Lung (tissue), 12 donors: Measurements from ENCODE around the gene CCDC80. TPM values are rescaled to one million over a fixed set of nuclear protein-coding genes. Genes with fewer than 3 reads are reported as not detected.

Source experiments
- ATAC-seq: fragments of 200-7000 bp; cut with Tn5 transposase; one replicate; pipeline ENCODE4 v1.9.1; 2020; ENCODE audit warnings: moderate number of reproducible peaks; ENCODE audit not compliant: insufficient read depth, low FRiP score
- DNase-seq, 3 donors: peaks; one replicate each; pipeline ENCODE4 v3.0.0-alpha.2; 2013 to 2017
- H3K27ac ChIP-seq, 2 donors: one replicate each; pipeline ENCODE4 v1.5.1; 2013; ENCODE audit warnings: mild to moderate bottlenecking in 2 of 2, moderate library complexity in 2 of 2, control low read depth in 1 of 2, inconsistent platforms in 1 of 2, low read depth in 1 of 2, low read length in 1 of 2
- H3K27me3 ChIP-seq, 3 donors: one replicate each; pipeline ENCODE4 v1.5.1; 2013; ENCODE audit warnings: low read length in 2 of 3; ENCODE audit not compliant: control insufficient read depth in 3 of 3, insufficient read depth in 3 of 3
- H3K36me3 ChIP-seq, 4 donors: one replicate each; pipeline ENCODE4 v1.5.1; 2013; ENCODE audit warnings: low read length in 4 of 4, mild to moderate bottlenecking in 1 of 4, moderate library complexity in 1 of 4; ENCODE audit not compliant: control insufficient read depth in 4 of 4, insufficient read depth in 4 of 4
- H3K4me1 ChIP-seq, 5 donors: one replicate each; pipeline ENCODE4 v1.5.1; 2013; ENCODE audit warnings: low read length in 5 of 5, mild to moderate bottlenecking in 2 of 5, moderate library complexity in 1 of 5; ENCODE audit not compliant: control insufficient read depth in 5 of 5, insufficient read depth in 5 of 5
- H3K4me3 ChIP-seq: one replicate; pipeline ENCODE4 v1.5.1; 2013; ENCODE audit warnings: mild to moderate bottlenecking, control low read depth, moderate library complexity
- H3K9ac ChIP-seq, 2 donors: one replicate each; pipeline ENCODE4 v1.5.1; 2013; ENCODE audit warnings: low read length in 2 of 2, control low read depth in 1 of 2; ENCODE audit not compliant: insufficient read depth in 1 of 2
- H3K9me3 ChIP-seq, 4 donors: one replicate each; pipeline ENCODE4 v1.5.1; 2013; ENCODE audit warnings: low read length in 3 of 4, mild to moderate bottlenecking in 1 of 4, moderate library complexity in 1 of 4; ENCODE audit not compliant: control insufficient read depth in 4 of 4, insufficient read depth in 3 of 4
- WGBS, 2 donors: extraction: QIAGEN DNeasy Blood & Tissue Kit; methylation state at CpG; one replicate each; pipeline ENCODE4 v1.1.7; 2013; 5-methylcytosine and 5-hydroxymethylcytosine counted together
- polyA plus RNA-seq, 2 donors: library from polyadenylated mRNA; stranded (reverse); fragments of 200-250 nt; gene quantifications; one replicate each; pipeline ENCODE4 v1.2.1, GENCODE V29; 2013
- total RNA-seq, 2 donors: library from RNA; depleted of rRNA in 1 of 2; stranded (reverse); fragments of >200 nt in 1 of 2; gene quantifications; one replicate each; pipeline ENCODE4 v1.2.1, GENCODE V29; 2014 to 2021
- TF ChIP-seq, protein P1 (sequence below): IDR thresholded peaks from 2 replicates; pipeline ENCODE4 v1.5.1; 2012; ENCODE audit warnings: mild to moderate bottlenecking; ENCODE audit errors: control extremely low read depth, extremely low read depth
- donor health status: control.
- donor health status: control.
- donor health status: Bipolar disorder and iron deficiency.
- donor health status: healthy.
- donor health status: DM: yes; HTN: yes; CAD: no.

The CCDC80 gene
- total and polyA plus RNA-seq, 4 donors, result 19.0 to 63.3 (median 29.3) TPM

DNA sequence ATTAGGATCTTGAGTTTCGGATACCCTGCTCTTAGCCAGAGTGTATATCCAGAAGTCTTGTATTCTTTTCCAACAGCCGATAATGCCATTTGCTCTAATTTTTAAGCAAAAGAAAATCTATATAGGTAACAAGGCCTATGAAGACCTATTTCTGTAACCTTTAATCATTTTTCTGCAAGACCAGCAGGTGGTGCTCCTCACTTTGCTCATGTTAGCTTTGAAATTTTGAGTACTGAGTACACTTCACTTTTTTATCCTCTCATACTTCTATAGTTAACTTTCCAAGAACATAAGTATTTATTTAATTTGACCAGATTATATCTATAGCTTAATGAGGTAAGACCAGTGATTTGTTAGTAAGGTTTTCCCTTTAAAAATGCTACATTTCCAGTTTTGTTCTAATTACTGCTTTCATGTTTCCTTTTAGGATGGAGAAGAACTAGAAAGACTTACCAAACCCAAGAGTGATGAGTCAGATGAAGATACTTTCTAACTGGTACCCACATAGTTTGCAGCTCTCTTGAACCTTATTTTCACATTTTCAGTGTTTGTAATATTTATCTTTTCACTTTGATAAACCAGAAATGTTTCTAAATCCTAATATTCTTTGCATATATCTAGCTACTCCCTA, 58.6 kb downstream of the CCDC80 start:
- ATAC-seq (no peak), DNase-seq (peak; percentile 49 to 86 (median 70))
- H3K9me3 ChIP-seq, result no peaks in the 10 kb centered on the region
- no peak overlapping the region for H3K27ac ChIP-seq
- no peaks in the 10 kb centered on the region for H3K27me3 ChIP-seq
- 82 to 88% methylated on average over 2 of the region's 2 CpGs for WGBS, 2 donors
- H3K9ac ChIP-seq, result no peak overlapping the region
- H3K36me3 ChIP-seq, result peaks cover 7 to 46% (median 14%) of the 10 kb centered on the region in 4 donors
- TF ChIP-seq, protein P1, sequence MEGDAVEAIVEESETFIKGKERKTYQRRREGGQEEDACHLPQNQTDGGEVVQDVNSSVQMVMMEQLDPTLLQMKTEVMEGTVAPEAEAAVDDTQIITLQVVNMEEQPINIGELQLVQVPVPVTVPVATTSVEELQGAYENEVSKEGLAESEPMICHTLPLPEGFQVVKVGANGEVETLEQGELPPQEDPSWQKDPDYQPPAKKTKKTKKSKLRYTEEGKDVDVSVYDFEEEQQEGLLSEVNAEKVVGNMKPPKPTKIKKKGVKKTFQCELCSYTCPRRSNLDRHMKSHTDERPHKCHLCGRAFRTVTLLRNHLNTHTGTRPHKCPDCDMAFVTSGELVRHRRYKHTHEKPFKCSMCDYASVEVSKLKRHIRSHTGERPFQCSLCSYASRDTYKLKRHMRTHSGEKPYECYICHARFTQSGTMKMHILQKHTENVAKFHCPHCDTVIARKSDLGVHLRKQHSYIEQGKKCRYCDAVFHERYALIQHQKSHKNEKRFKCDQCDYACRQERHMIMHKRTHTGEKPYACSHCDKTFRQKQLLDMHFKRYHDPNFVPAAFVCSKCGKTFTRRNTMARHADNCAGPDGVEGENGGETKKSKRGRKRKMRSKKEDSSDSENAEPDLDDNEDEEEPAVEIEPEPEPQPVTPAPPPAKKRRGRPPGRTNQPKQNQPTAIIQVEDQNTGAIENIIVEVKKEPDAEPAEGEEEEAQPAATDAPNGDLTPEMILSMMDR, result peak; percentile 33
- no peak overlapping the region for H3K4me3 ChIP-seq
- peaks cover 0 to 7% (median 0%) of the 10 kb centered on the region in 5 donors for H3K4me1 ChIP-seq

DNA sequence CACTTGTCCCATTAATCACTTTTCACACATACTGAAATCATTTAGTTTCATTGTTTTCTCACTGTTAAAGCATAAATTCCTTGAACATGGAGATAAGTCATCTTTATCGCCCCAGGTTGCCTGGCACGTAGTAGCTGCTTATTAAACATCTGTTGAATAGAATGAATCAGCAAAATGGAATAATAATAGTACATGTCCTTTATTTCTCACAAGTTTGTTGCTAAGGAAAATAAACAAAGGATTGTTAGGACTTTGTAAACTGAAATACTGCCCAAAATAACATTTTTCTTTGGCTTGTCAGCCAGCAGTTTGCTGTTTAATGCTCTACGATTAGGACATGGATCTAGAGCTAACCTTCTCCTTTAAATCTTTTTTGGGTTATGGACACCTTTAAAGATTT, 61.2 kb downstream of the CCDC80 start:
- peaks cover 3 to 44% (median 10%) of the 10 kb centered on the region in 4 donors for H3K36me3 ChIP-seq
- H3K4me3 ChIP-seq, result no peak overlapping the region
- 84 to 91% methylated on average over 3 of the region's 3 CpGs for WGBS, 2 donors
- TF ChIP-seq, protein P1, result no peak
- DNase-seq (no peak), ATAC-seq (no peak)
- H3K9ac ChIP-seq, result no peak overlapping the region
- H3K4me1 ChIP-seq, result no peaks in the 10 kb centered on the region
- no peaks in the 10 kb centered on the region for H3K9me3 ChIP-seq
- no peaks in the 10 kb centered on the region for H3K27me3 ChIP-seq
- H3K27ac ChIP-seq, result no peak overlapping the region

DNA sequence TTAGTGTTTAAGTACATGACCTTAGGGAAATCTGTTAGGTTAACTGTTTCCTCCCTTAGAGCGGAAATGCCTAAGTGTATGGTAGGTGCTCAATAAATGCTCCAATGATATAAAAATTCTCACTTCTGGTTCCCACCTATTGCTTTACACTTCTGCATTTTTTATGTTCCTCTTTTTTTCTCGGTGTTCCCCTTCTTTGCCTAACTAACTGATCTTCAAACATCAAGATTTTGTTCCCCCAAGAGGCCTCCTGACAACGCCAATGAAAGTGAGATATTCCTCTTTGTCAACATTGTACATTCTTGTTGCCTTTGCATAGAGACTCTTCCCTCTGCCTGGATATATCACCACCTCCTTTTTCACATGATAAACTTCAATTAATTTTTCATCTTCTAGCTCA, 61.7 kb downstream of the CCDC80 start:
- H3K27ac ChIP-seq, result no peak overlapping the region
- H3K27me3 ChIP-seq, result no peaks in the 10 kb centered on the region
- TF ChIP-seq, protein P1, result no peak
- H3K4me3 ChIP-seq, result no peak overlapping the region
- ATAC-seq, result no peak
- H3K9me3 ChIP-seq, result no peaks in the 10 kb centered on the region
- no peak for DNase-seq
- no peaks in the 10 kb centered on the region for H3K4me1 ChIP-seq
- H3K9ac ChIP-seq, result no peak overlapping the region
- WGBS, 2 donors, result 44 to 82% methylated on average over 3 of the region's 3 CpGs
- H3K36me3 ChIP-seq, result peaks cover 0 to 44% (median 8%) of the 10 kb centered on the region in 4 donors

DNA sequence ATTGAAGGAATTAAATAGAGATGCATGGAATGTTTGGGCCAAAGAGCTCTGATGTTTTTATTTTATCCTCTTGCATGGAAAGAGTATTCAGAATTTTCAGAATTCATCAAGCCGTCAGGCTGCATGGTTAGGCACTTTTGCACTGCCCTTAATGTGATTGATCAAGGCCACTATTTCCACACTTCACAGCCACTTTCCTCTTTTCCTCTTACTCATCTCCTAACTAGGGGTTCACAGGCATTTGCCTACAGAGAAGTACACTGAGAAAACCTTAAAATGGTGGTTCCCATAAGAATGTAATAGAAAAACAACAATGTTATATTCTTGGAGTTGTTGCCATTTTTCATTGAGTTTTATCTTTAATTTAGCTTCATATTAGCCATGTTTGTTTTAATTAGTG, 68.2 kb downstream of the CCDC80 start:
- DNase-seq (no peak), ATAC-seq (no peak)
- no peaks in the 10 kb centered on the region for H3K4me1 ChIP-seq
- TF ChIP-seq, protein P1, result no peak
- no peak overlapping the region for H3K4me3 ChIP-seq
- no peak overlapping the region for H3K9ac ChIP-seq
- H3K27me3 ChIP-seq, result no peaks in the 10 kb centered on the region
- 37 to 69% methylated on average over 1 of the region's 1 CpG for WGBS, 2 donors
- H3K36me3 ChIP-seq, result peaks cover 7 to 14% (median 9%) of the 10 kb centered on the region in 4 donors
- H3K27ac ChIP-seq, result no peak overlapping the region
- no peaks in the 10 kb centered on the region for H3K9me3 ChIP-seq
